ENCODE measurements around the gene SLC38A4.
"Not testable (repeated sequence)": the region's sequence is repeated elsewhere in the genome, so short reads cannot be mapped to it uniquely, and the experiment has no call there.

The SLC38A4 gene

GRCh38 chr12:46825591-46826414 lies at the start of gene SLC38A4:
Gene SLC38A4, minus strand, starts transcription at chr12:46825997. Its CDS starts 32,926 bp downstream, at chr12:46793071.
- no peaks in the 10 kb centered on the region for H3K36me3 Mint-ChIP-seq
- DNase-seq (ENCODE audit: low spot score in 2 of 2) (no peak), ATAC-seq (no peak)
- H3K4me3 Mint-ChIP-seq = no peak within 1 kb of the TSS
- no peak within 1 kb of the TSS for H3K27ac Mint-ChIP-seq
- no peaks in the 10 kb centered on the region for H3K9me3 Mint-ChIP-seq
- H3K4me1 Mint-ChIP-seq = peaks cover under 1% of the 10 kb centered on the region

GRCh38 chr12:46875095-46875494 lies 49.3 kb upstream of the SLC38A4 start:
- Mint-ChIP-seq H3K4me3 (no peak overlapping the region), H3K9me3 (peaks cover 8% of the 10 kb centered on the region), H3K36me3 (no peaks in the 10 kb centered on the region), H3K4me1 (no peaks in the 10 kb centered on the region), H3K27ac (no peak overlapping the region)
- DNase-seq (ENCODE audit: low spot score in 2 of 2) = no peak
- ATAC-seq = no peak

GRCh38 chr12:46874642-46875041 lies 48.8 kb upstream of the SLC38A4 start:
- H3K27ac Mint-ChIP-seq = no peak overlapping the region
- peaks cover 8% of the 10 kb centered on the region for H3K9me3 Mint-ChIP-seq
- ATAC-seq (no peak), DNase-seq (ENCODE audit: low spot score in 2 of 2) (no peak)
- H3K36me3 Mint-ChIP-seq = no peaks in the 10 kb centered on the region
- no peak overlapping the region for H3K4me3 Mint-ChIP-seq
- no peaks in the 10 kb centered on the region for H3K4me1 Mint-ChIP-seq

GRCh38 chr12:46872135-46872534 lies 46.3 kb upstream of the SLC38A4 start:
- ATAC-seq = no peak
- no peak overlapping the region for H3K4me3 Mint-ChIP-seq
- DNase-seq (ENCODE audit: low spot score in 2 of 2) = no peak
- H3K4me1 Mint-ChIP-seq = no peaks in the 10 kb centered on the region
- H3K36me3 Mint-ChIP-seq = no peaks in the 10 kb centered on the region
- H3K9me3 Mint-ChIP-seq = peaks cover 2% of the 10 kb centered on the region
- no peak overlapping the region for H3K27ac Mint-ChIP-seq

GRCh38 chr12:46865311-46865710 lies 39.5 kb upstream of the SLC38A4 start:
- Mint-ChIP-seq H3K27ac (no peak overlapping the region), H3K4me1 (no peaks in the 10 kb centered on the region), H3K36me3 (no peaks in the 10 kb centered on the region), H3K4me3 (no peak overlapping the region), H3K9me3 (peaks cover 14% of the 10 kb centered on the region)
- DNase-seq (ENCODE audit: low spot score in 2 of 2) (no peak), ATAC-seq (no peak)

GRCh38 chr12:46858368-46858767 lies 32.6 kb upstream of the SLC38A4 start:
- H3K4me3 Mint-ChIP-seq = no peak overlapping the region
- no peaks in the 10 kb centered on the region for H3K4me1 Mint-ChIP-seq
- DNase-seq (ENCODE audit: low spot score in 2 of 2) (no peak), ATAC-seq (no peak)
- H3K27ac Mint-ChIP-seq = no peak overlapping the region
- H3K9me3 Mint-ChIP-seq = peaks cover 9% of the 10 kb centered on the region
- no peaks in the 10 kb centered on the region for H3K36me3 Mint-ChIP-seq

- no peak overlapping the region for H3K27ac Mint-ChIP-seq
- DNase-seq (ENCODE audit: low spot score in 2 of 2) (no peak), ATAC-seq (no peak)
- H3K4me1 Mint-ChIP-seq = no peaks in the 10 kb centered on the region
- H3K36me3 Mint-ChIP-seq = no peaks in the 10 kb centered on the region
- no peak overlapping the region for H3K4me3 Mint-ChIP-seq
- H3K9me3 Mint-ChIP-seq = peaks cover 9% of the 10 kb centered on the region
These were observed 31.7 kb upstream of the SLC38A4 start for GRCh38 chr12:46857486-46857885.

- H3K4me1 Mint-ChIP-seq = no peaks in the 10 kb centered on the region
- peaks cover 5% of the 10 kb centered on the region for H3K9me3 Mint-ChIP-seq
- ATAC-seq (no peak), DNase-seq (ENCODE audit: low spot score in 2 of 2) (no peak)
- H3K27ac Mint-ChIP-seq = no peak overlapping the region
- no peaks in the 10 kb centered on the region for H3K36me3 Mint-ChIP-seq
- no peak overlapping the region for H3K4me3 Mint-ChIP-seq
These were observed 30.0 kb upstream of the SLC38A4 start for GRCh38 chr12:46855760-46856159.

GRCh38 chr12:46854188-46854587 lies 28.4 kb upstream of the SLC38A4 start:
- H3K9me3 Mint-ChIP-seq; DNase-seq (ENCODE audit: low spot score in 2 of 2); H3K27ac Mint-ChIP-seq; ATAC-seq; H3K4me3 Mint-ChIP-seq; H3K36me3 Mint-ChIP-seq; H3K4me1 Mint-ChIP-seq: not testable (repeated sequence)

- ATAC-seq; DNase-seq (ENCODE audit: low spot score in 2 of 2); H3K27ac Mint-ChIP-seq; H3K36me3 Mint-ChIP-seq; H3K4me3 Mint-ChIP-seq; H3K4me1 Mint-ChIP-seq: not testable (repeated sequence)
- H3K9me3 Mint-ChIP-seq = peaks cover 10% of the 10 kb centered on the region
These were observed 23.0 kb upstream of the SLC38A4 start for GRCh38 chr12:46848792-46849191.

- no peaks in the 10 kb centered on the region for H3K36me3 Mint-ChIP-seq
- no peak overlapping the region for H3K4me3 Mint-ChIP-seq
- no peak for DNase-seq (ENCODE audit: low spot score in 2 of 2)
- H3K27ac Mint-ChIP-seq = no peak overlapping the region
- no peak for ATAC-seq
- peaks cover 10% of the 10 kb centered on the region for H3K9me3 Mint-ChIP-seq
- no peaks in the 10 kb centered on the region for H3K4me1 Mint-ChIP-seq
These were observed 21.2 kb upstream of the SLC38A4 start for GRCh38 chr12:46847001-46847400.

- Mint-ChIP-seq H3K27ac (no peak overlapping the region), H3K9me3 (peaks cover 5% of the 10 kb centered on the region), H3K4me1 (no peaks in the 10 kb centered on the region), H3K36me3 (no peaks in the 10 kb centered on the region), H3K4me3 (no peak overlapping the region)
- ATAC-seq (no peak), DNase-seq (ENCODE audit: low spot score in 2 of 2) (no peak)
These were observed 18.0 kb upstream of the SLC38A4 start for GRCh38 chr12:46843811-46844210.

GRCh38 chr12:46841891-46842290 lies 16.1 kb upstream of the SLC38A4 start:
- DNase-seq (ENCODE audit: low spot score in 2 of 2) (no peak), ATAC-seq (no peak)
- H3K36me3 Mint-ChIP-seq = no peaks in the 10 kb centered on the region

GRCh38 chr12:46839964-46840363 lies 14.2 kb upstream of the SLC38A4 start:
- Mint-ChIP-seq H3K9me3 (no peaks in the 10 kb centered on the region), H3K36me3 (no peaks in the 10 kb centered on the region), H3K4me3 (no peak overlapping the region), H3K4me1 (no peaks in the 10 kb centered on the region), H3K27ac (no peak overlapping the region)
- ATAC-seq = no peak
- no peak for DNase-seq (ENCODE audit: low spot score in 2 of 2)

More at GRCh38 chr12:46841891-46842290, 16.1 kb upstream of the SLC38A4 start:
- no peak overlapping the region for H3K27ac Mint-ChIP-seq
- peaks cover 2% of the 10 kb centered on the region for H3K9me3 Mint-ChIP-seq
- no peak overlapping the region for H3K4me3 Mint-ChIP-seq
- H3K4me1 Mint-ChIP-seq = no peaks in the 10 kb centered on the region

GRCh38 chr12:46839232-46839631 lies 13.4 kb upstream of the SLC38A4 start:
- Mint-ChIP-seq H3K27ac (no peak overlapping the region), H3K4me1 (no peaks in the 10 kb centered on the region), H3K4me3 (no peak overlapping the region), H3K9me3 (no peaks in the 10 kb centered on the region), H3K36me3 (no peaks in the 10 kb centered on the region)
- ATAC-seq (no peak), DNase-seq (ENCODE audit: low spot score in 2 of 2) (no peak)

GRCh38 chr12:46835785-46836184 lies 10.0 kb upstream of the SLC38A4 start:
- no peak for DNase-seq (ENCODE audit: low spot score in 2 of 2)
- no peak for ATAC-seq
- Mint-ChIP-seq H3K4me3 (no peak overlapping the region), H3K27ac (no peak overlapping the region), H3K36me3 (no peaks in the 10 kb centered on the region), H3K4me1 (peaks cover 12% of the 10 kb centered on the region), H3K9me3 (no peaks in the 10 kb centered on the region)

Data from stimulated activated effector memory CD8-positive, alpha-beta T cell treated with anti-CD3 and anti-CD28 coated beads, Interleukin-12 subunit alpha, Interleukin-12 subunit beta, amount 100 ng/mL, for 72 hours (primary cell).